SK-N-MC (cell line): Measurements from ENCODE around the gene SGPP1.

Source experiments
- EZH2 ChIP-seq: fragments of 200-600 bp; sonication (generic); IDR thresholded peaks from one replicate; pipeline ENCODE4 v1.6.1; 2017; ENCODE audit warnings: antibody characterized with exemption
- FOXP2 ChIP-seq: optimal IDR thresholded peaks from 2 replicates; pipeline ENCODE3; 2011; ENCODE audit warnings: mild to moderate bottlenecking, moderate library complexity; ENCODE audit not compliant: insufficient read depth; ENCODE audit errors: extremely low read length, control extremely low read depth
- POLR2AphosphoS5 ChIP-seq: IDR thresholded peaks from 2 replicates; pipeline ENCODE4 v1.6.1; 2012; ENCODE audit warnings: mild to moderate bottlenecking, low read depth, low read length, borderline replicate concordance

GRCh38 chr14:63760014-63760413 lies 32.1 kb upstream of the SGPP1 start:
- TF ChIP-seq EZH2 (no peak), POLR2AphosphoS5 (no peak), FOXP2 (no peak)
